PFSK-1 (cell line): ENCODE measurements around the gene PPL.

Experiments
- FOXP2 ChIP-seq: optimal IDR thresholded peaks from 2 replicates; pipeline ENCODE3; 2011; ENCODE audit warnings: borderline replicate concordance, control low read depth, inconsistent platforms; ENCODE audit not compliant: insufficient read depth; ENCODE audit errors: extremely low read length, extremely low read depth
- POLR2AphosphoS5 ChIP-seq: IDR thresholded peaks from 2 replicates; pipeline ENCODE4 v1.6.1; 2012; ENCODE audit warnings: low read depth, mild to moderate bottlenecking, control low read depth, low read length, moderate library complexity
- REST ChIP-seq, 2 experiments: IDR thresholded peaks; 2 replicates each; pipeline versions ENCODE4 v1.6.1 to v1.8.0; 2011 to 2012; ENCODE audit warnings: low read depth in 2 of 2, low read length in 2 of 2, control low read depth in 1 of 2, inconsistent platforms in 1 of 2, mild to moderate bottlenecking in 1 of 2, moderate library complexity in 1 of 2; ENCODE audit not compliant: insufficient read depth in 1 of 2
- SIN3A ChIP-seq: IDR thresholded peaks from 2 replicates; pipeline ENCODE4 v1.6.1; 2012; ENCODE audit warnings: mild to moderate bottlenecking, low read length, moderate library complexity, borderline replicate concordance; ENCODE audit not compliant: insufficient read depth
- TAF1 ChIP-seq: IDR thresholded peaks from 2 replicates; pipeline ENCODE4 v1.6.1; 2012; ENCODE audit warnings: low read length, control low read depth, borderline replicate concordance; ENCODE audit not compliant: insufficient read depth

Gene PPL

GRCh38 chr16:4855371-4855770 is 81.6 kb downstream of the PPL start:
- TF ChIP-seq POLR2AphosphoS5 (no peak), REST (IDR thresholded peaks at IDR 0.05; ENCODE audit: insufficient read depth in 1 of 2, low read depth in 2 of 2, low read length in 2 of 2) (no peak), FOXP2 (no peak), TAF1 (no peak), SIN3A (no peak)

- no peak for TF ChIP-seq FOXP2
- TF ChIP-seq SIN3A = no peak
- no peak for TF ChIP-seq POLR2AphosphoS5
- TF ChIP-seq REST (IDR thresholded peaks at IDR 0.05; ENCODE audit: insufficient read depth in 1 of 2, low read depth in 2 of 2, low read length in 2 of 2) = no peak
- no peak for TF ChIP-seq TAF1
These were observed 84.6 kb downstream of the PPL start for GRCh38 chr16:4852221-4852872.

GRCh38 chr16:4850211-4850610 is 86.7 kb downstream of the PPL start:
- TF ChIP-seq SIN3A = no peak
- no peak for TF ChIP-seq REST (IDR thresholded peaks at IDR 0.05; ENCODE audit: insufficient read depth in 1 of 2, low read depth in 2 of 2, low read length in 2 of 2)
- no peak for TF ChIP-seq POLR2AphosphoS5
- no peak for TF ChIP-seq FOXP2
- TF ChIP-seq TAF1 = no peak

GRCh38 chr16:4847774-4848587 is 89.0 kb downstream of the PPL start:
- TF ChIP-seq SIN3A (no peak; the same call in 1 of the 2 replicates), FOXP2 (no peak), POLR2AphosphoS5 (no peak), TAF1 (no peak), REST (IDR thresholded peaks at IDR 0.05; ENCODE audit: insufficient read depth in 1 of 2, low read depth in 2 of 2, low read length in 2 of 2) (no peak)
